NB4 (cell line): ENCODE results near the gene GPLD1.

Source experiments
- DNase-seq: peaks from one replicate; pipeline ENCODE4 v3.0.0; 2010; ENCODE audit warnings: low read depth
- H3K4me3 ChIP-seq: one replicate; pipeline ENCODE4 v1.5.1; 2011; ENCODE audit warnings: mild to moderate bottlenecking, low read depth, low read length, moderate library complexity
- MYC ChIP-seq: IDR thresholded peaks from 2 replicates; pipeline ENCODE4 v1.6.1; 2011; ENCODE audit warnings: low read depth, low read length
- POLR2A ChIP-seq: IDR thresholded peaks from 2 replicates; pipeline ENCODE4 v1.6.1; 2011; ENCODE audit warnings: mild to moderate bottlenecking; ENCODE audit not compliant: insufficient read length; ENCODE audit errors: extremely low read depth
- TF ChIP-seq, protein P1 (sequence below): IDR thresholded peaks from one replicate; pipeline ENCODE4 v1.5.1; 2012; ENCODE audit warnings: low read depth, low read length
- TF ChIP-seq, protein P2 (sequence below): IDR thresholded peaks from 2 replicates; pipeline ENCODE4 v1.6.1; 2011; ENCODE audit warnings: low read depth, low read length

The GPLD1 gene

DNA sequence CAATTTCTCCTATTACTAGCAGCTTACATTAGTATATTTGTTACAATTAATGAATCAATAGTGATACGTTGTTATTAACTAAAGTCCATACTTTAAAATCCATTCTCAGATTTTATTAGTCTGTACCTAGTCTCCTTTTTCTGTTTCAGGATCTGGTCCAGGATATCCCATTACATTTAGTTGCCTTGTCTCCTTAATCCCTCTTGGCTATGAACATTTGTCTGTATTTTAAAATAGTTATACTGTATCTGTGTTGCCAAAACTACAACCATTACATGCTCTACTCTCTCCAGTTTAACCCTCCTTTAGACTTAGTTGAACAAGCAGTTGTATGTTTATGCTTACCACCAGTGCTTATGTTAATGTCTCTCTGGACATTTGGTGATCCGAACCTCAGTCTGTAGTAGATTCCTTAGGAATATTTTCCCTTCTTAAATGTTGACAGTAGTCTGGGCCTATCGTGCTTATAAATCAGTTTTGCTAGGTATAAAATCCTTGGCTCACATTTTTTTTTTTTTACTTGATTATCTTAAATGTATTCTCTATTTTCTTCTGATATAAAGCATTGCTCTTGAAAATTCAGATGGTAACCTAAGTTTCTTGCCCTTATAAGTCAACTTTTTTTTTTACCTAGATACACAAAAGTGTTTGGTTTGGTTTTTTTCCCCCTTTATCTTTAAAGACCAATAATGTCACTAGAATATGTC lies 17.6 kb upstream of the GPLD1 start:
- H3K4me3 ChIP-seq: no peak overlapping the region
- no peak for TF ChIP-seq MYC
- no peak for TF ChIP-seq POLR2A
- TF ChIP-seq, protein P1, sequence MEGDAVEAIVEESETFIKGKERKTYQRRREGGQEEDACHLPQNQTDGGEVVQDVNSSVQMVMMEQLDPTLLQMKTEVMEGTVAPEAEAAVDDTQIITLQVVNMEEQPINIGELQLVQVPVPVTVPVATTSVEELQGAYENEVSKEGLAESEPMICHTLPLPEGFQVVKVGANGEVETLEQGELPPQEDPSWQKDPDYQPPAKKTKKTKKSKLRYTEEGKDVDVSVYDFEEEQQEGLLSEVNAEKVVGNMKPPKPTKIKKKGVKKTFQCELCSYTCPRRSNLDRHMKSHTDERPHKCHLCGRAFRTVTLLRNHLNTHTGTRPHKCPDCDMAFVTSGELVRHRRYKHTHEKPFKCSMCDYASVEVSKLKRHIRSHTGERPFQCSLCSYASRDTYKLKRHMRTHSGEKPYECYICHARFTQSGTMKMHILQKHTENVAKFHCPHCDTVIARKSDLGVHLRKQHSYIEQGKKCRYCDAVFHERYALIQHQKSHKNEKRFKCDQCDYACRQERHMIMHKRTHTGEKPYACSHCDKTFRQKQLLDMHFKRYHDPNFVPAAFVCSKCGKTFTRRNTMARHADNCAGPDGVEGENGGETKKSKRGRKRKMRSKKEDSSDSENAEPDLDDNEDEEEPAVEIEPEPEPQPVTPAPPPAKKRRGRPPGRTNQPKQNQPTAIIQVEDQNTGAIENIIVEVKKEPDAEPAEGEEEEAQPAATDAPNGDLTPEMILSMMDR: no peak
- TF ChIP-seq, protein P2, sequence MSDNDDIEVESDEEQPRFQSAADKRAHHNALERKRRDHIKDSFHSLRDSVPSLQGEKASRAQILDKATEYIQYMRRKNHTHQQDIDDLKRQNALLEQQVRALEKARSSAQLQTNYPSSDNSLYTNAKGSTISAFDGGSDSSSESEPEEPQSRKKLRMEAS: no peak
- DNase-seq: no peak

DNA sequence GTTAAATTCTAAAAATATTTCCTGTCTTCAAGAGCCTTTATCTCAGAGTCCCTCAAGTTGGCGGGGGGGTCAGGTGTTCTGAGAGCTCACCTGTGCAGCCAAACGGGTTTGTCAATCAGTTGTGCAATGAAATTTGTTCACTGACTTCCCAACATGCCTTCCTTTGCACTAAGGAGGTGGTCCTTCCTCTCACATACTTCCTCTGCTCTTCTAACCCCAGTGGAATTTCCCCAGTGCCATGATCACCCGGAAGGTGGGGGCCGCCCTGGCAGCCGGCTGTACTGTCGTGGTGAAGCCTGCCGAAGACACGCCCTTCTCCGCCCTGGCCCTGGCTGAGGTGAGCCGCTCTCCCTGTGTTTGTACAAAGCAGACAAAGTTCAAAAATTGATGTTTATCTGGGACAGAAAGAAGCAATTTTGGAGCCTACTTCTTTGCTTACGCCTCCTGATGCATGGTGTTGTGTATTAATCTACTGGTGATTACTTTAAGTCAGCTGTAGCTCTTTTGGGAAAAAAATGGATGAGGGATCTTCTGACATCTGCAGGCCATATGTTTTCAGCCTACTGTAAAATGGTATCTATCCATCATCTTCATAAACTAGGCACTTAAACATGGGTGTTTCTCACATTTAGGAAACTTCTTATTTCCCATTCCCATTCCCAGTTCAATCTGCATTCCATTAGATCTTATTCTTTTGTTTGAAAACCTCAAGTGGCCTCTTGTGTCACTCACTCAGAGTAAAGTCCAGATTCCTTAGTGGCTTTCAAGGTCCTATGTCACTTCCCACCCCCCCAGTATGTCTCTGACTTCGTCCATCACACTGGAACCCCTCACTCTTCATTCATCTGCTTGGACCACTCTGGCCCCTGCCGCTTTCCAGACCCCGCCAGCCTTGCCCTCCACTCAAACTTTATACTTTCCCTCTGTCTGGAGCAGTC lies 15.5 kb upstream of the GPLD1 start:
- TF ChIP-seq MYC: no peak
- TF ChIP-seq POLR2A: no peak
- TF ChIP-seq, protein P1: no peak
- TF ChIP-seq, protein P2: no peak
- DNase-seq: no peak
- no peak overlapping the region for H3K4me3 ChIP-seq

DNA sequence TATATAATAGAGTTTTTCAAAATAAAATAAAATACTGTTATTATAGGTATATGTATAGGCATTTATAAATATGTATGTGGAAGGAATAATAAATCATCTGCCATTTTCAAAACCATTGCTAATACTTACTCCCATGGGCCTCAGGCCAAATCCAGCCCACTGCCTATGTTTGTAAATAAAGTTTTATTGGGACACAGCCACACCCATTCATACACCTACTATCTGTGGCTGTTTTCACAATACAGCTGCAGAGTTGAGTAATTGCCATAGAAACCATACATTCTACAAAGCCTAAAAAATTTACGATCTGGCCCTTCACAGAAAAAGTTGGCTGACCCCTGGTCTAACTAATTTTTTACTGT lies 14.9 kb upstream of the GPLD1 start:
- TF ChIP-seq, protein P2: no peak
- TF ChIP-seq MYC (no peak), POLR2A (no peak)
- TF ChIP-seq, protein P1: no peak
- no peak for DNase-seq
- no peak overlapping the region for H3K4me3 ChIP-seq

DNA sequence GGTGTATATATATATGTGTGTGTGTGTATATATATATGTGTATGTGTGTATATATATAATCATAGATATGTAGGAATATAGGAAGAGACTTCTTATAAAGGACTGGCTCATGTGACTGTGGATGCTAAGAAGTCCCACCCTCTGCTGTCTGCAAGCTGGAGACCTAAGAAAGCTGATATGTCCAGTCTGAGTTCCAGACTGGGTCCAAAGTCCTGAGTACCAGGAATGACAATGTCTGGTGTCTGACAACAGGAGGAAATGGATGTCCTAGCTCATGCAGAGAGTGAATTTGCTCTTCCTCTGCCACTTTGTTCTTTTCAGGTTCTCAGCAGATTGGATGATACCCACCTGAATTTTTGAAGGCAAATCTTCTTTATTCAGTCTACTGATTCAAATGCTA lies 12.5 kb upstream of the GPLD1 start:
- no peak for DNase-seq
- no peak overlapping the region for H3K4me3 ChIP-seq
- TF ChIP-seq POLR2A: no peak
- TF ChIP-seq, protein P2: no peak
- TF ChIP-seq MYC: no peak
- TF ChIP-seq, protein P1: no peak

DNA sequence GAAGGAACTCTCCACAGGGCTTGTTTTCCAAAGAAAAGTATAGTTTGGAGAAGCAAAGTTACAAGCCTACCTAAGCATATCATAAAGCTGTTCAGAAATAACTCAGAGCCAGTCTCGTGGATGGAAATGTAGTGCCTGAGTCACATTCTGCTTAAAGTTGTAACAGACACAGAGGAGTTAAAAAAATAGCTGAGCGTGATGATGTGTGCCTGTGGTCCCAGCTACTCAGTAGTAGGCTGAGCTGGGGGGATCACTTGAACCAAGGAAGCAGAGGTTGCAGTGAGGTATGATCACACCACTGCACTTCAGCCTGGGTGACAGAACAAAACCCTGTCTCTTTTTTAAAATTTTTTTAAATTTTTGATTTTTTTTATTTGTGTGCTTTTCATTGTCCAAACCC lies 12.0 kb upstream of the GPLD1 start:
- TF ChIP-seq MYC (no peak), POLR2A (no peak)
- TF ChIP-seq, protein P1: no peak
- TF ChIP-seq, protein P2: no peak
- DNase-seq: no peak
- H3K4me3 ChIP-seq: no peak overlapping the region
